K562 (cell line): ENCODE measurements around the gene SLC35E1. TPM values are rescaled to one million over a fixed set of nuclear protein-coding genes. Genes with fewer than 3 reads are reported as not detected.

Experiments
- BCOR ChIP-seq: fragments of 450-650 bp; IDR thresholded peaks from 2 replicates; pipeline ENCODE4 v1.6.1; 2016
- CREB1 ChIP-seq, 2 experiments: sonication (generic) in 1 of 2; formaldehyde crosslinking in 1 of 2; IDR thresholded peaks; 2 replicates each; pipeline versions ENCODE4 v1.6.1 to v1.8.0; 2012 to 2022; ENCODE audit warnings: inconsistent platforms in 1 of 2, mild to moderate bottlenecking in 1 of 2, missing genetic modification reagents in 1 of 2, moderate library complexity in 1 of 2
- KDM4B ChIP-seq, 2 experiments: fragments of 450-650 bp in 1 of 2; sonication (generic) in 1 of 2; IDR thresholded peaks; 2 replicates each; pipeline ENCODE4 v1.6.1; 2016 to 2017; ENCODE audit warnings: borderline replicate concordance in 2 of 2, antibody characterized with exemption in 1 of 2, low read depth in 1 of 2, mild to moderate bottlenecking in 1 of 2
- MCM7 ChIP-seq, 2 experiments: fragments of 450-650 bp; IDR thresholded peaks; 2 replicates each; pipeline ENCODE4 v1.6.1; 2016 to 2018
- MTA2 ChIP-seq: fragments of 450-650 bp; IDR thresholded peaks from 2 replicates; pipeline ENCODE4 v1.6.1; 2016; ENCODE audit warnings: low read depth
- MYBL2 ChIP-seq, 2 experiments: fragments of 450-650 bp in 1 of 2; sonication (generic) in 1 of 2; formaldehyde crosslinking in 1 of 2; IDR thresholded peaks; 2 replicates each; pipeline versions ENCODE4 v1.6.1 to v1.8.1; 2017 to 2022; ENCODE audit warnings: borderline replicate concordance in 1 of 2, inconsistent platforms in 1 of 2, low read depth in 1 of 2, mild to moderate bottlenecking in 1 of 2, missing genetic modification reagents in 1 of 2, moderate library complexity in 1 of 2
- PHB2 ChIP-seq: fragments of 450-650 bp; IDR thresholded peaks from 2 replicates; pipeline ENCODE4 v1.6.1; 2017; ENCODE audit warnings: low read depth
- POLR2B ChIP-seq: fragments of 450-650 bp; IDR thresholded peaks from 2 replicates; pipeline ENCODE4 v1.6.1; 2018; ENCODE audit warnings: low read depth; ENCODE audit not compliant: partially characterized antibody
- POLR2H ChIP-seq: IDR thresholded peaks from 2 replicates; pipeline ENCODE4 v1.6.1; 2016; ENCODE audit warnings: missing genetic modification characterization, low read depth, mild to moderate bottlenecking, control low read depth, missing compliant biosample characterization, moderate library complexity
- RB1 ChIP-seq: fragments of 450-650 bp; IDR thresholded peaks from 2 replicates; pipeline ENCODE4 v1.6.1; 2017; ENCODE audit warnings: low read depth, mild to moderate bottlenecking
- SIX5 ChIP-seq, 2 experiments: IDR thresholded peaks; 2 replicates each; pipeline ENCODE4 v1.6.1; 2011; ENCODE audit warnings: low read length in 2 of 2, borderline replicate concordance in 1 of 2, low read depth in 1 of 2, mild to moderate bottlenecking in 1 of 2, moderate library complexity in 1 of 2; ENCODE audit not compliant: insufficient read depth in 1 of 2
- SP1 ChIP-seq: sonication (generic); formaldehyde crosslinking; IDR thresholded peaks from 2 replicates; pipeline ENCODE4 v1.8.1; 2022; ENCODE audit warnings: mild to moderate bottlenecking, missing genetic modification reagents
- SUPT5H ChIP-seq: fragments of 450-650 bp; IDR thresholded peaks from 2 replicates; pipeline ENCODE4 v1.6.1; 2016
- TCF3 ChIP-seq: sonication (generic); formaldehyde crosslinking; IDR thresholded peaks from 2 replicates; pipeline ENCODE4 v1.4.0; 2020; ENCODE audit warnings: mild to moderate bottlenecking, missing genetic modification reagents
- polyA plus RNA-seq, 8 experiments: library from polyadenylated mRNA; depleted of rRNA in 4 of 8; stranded (reverse) in 5 of 8; unstranded in 3 of 8; fragments of >200 nt; fragmentation: Nextera tagmentation in 2 of 8; fragmentation: Illumina TruSeq in 1 of 8; extraction: Ambion mirVana in 2 of 8; extraction: Trizol in 1 of 8; gene quantifications; 2 replicates each; pipeline versions ENCODE4 v1.2.1 to v1.2.3, GENCODE V29; 2011 to 2014; ENCODE audit warnings: inconsistent platforms in 1 of 8, missing spikeins in 1 of 8
- total RNA-seq, 7 experiments: library from RNA; depleted of rRNA in 6 of 7; stranded (reverse); fragments of >200 nt in 6 of 7; fragmentation: Illumina TruSeq in 2 of 7; extraction: Trizol in 2 of 7; gene quantifications; 2 replicates each; pipeline versions ENCODE4 v1.2.1 to v1.2.3, GENCODE V29; 2011 to 2021; ENCODE audit warnings: low replicate concordance in 1 of 7
- TF ChIP-seq, protein P1 (sequence below): fragments of 450-650 bp; IDR thresholded peaks from 2 replicates; pipeline ENCODE4 v1.6.1; 2014; ENCODE audit warnings: low read depth, mild to moderate bottlenecking, moderate library complexity, borderline replicate concordance
- TF ChIP-seq, protein P2 (sequence below): fragments of 450-650 bp; formaldehyde crosslinking; IDR thresholded peaks from 2 replicates; pipeline ENCODE4 v1.4.0; 2020; ENCODE audit warnings: mild to moderate bottlenecking, moderate library complexity
- TF ChIP-seq, protein P3 (sequence below): fragments of 250-450 bp; sonication (Bioruptor Pico); IDR thresholded peaks from 2 replicates; pipeline ENCODE4 v1.4.0; 2020; ENCODE audit warnings: mild to moderate bottlenecking, moderate library complexity, borderline replicate concordance
- TF ChIP-seq, protein P4 (sequence below): fragments of 450-650 bp; IDR thresholded peaks from 2 replicates; pipeline ENCODE4 v1.6.1; 2016; ENCODE audit warnings: borderline replicate concordance

SLC35E1 gene
- total and polyA plus RNA-seq, 9 of the 15 experiments (the other 6 are each of a cell fraction or from before 2014, with no cell fraction given): 15.0 to 40.1 (median 25.7) TPM

DNA sequence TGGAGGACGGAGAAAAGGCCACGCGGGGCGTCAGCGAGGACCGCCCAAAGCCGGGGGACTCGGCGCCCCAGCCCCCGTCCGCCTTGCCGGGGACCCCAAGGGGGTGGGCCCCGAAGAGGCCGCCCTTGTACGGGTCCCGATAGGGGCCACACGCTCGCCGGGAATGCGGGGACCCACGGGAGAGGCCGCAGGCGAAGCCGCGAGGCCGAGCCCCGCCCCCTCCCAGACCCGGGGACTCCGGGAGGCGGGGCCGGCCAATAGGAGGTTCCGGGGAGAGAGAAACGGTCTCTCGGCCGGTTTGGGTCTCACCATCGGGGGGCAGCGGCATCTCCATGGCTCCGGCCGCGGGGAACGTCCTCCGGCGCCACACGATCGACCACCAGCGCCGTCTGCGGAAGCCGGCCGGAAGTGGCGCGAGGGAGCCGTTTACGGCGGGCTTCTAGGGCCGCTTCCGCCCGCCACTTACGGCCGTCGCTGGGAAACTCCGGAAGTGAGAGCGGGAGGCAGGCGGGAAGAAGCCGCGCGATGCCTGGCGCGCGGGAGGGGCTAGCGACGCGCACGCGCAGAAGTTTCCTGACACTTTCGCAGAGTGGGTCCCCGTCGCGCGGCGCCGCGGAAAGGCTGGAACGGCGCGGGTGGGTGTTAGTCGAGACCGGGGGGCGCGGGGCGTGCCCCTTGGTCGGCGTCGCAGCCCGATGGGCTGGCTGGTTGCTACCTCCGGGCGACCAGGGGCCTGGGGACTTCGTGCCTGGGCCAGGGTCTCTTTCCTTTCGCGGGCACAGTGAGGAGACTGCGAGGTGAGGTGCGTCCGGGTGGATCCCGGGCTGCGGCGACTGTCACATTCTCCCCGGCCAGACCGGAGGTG lies 29.9 kb downstream of the SLC35E1 start, which contains the start of gene CHERP (continued):
- TF ChIP-seq PHB2 (no peak), SUPT5H (peak; percentile 93), RB1 (peak; percentile 51), KDM4B (IDR thresholded peaks at IDR 0.05; ENCODE audit: borderline replicate concordance in 2 of 2, low read depth in 1 of 2) (no peak), TCF3 (no peak), SP1 (CRISPR knock-in tag) (peak; percentile 64), MYBL2 (IDR thresholded peaks at IDR 0.05; ENCODE audit: low read depth) (no peak), MYBL2 (CRISPR knock-in tag; IDR thresholded peaks at IDR 0.05; ENCODE audit: borderline replicate concordance) (no peak), CREB1 (IDR thresholded peaks at IDR 0.05) (peak; percentile 54), CREB1 (CRISPR knock-in tag; IDR thresholded peaks at IDR 0.05) (0 out of 2 replicates have a peak, but pooled peaks have one; percentile 60), BCOR (no peak), POLR2H (peak; percentile 64), POLR2B (peak; percentile 93), SIX5 (IDR thresholded peaks at IDR 0.05; ENCODE audit: borderline replicate concordance in 1 of 2, insufficient read depth in 1 of 2, low read depth in 1 of 2, low read length in 2 of 2) (no peak; a peak in 1 of 4 replicates), MTA2 (no peak), MCM7 (IDR thresholded peaks at IDR 0.05) (no peak)
- TF ChIP-seq, protein P1, sequence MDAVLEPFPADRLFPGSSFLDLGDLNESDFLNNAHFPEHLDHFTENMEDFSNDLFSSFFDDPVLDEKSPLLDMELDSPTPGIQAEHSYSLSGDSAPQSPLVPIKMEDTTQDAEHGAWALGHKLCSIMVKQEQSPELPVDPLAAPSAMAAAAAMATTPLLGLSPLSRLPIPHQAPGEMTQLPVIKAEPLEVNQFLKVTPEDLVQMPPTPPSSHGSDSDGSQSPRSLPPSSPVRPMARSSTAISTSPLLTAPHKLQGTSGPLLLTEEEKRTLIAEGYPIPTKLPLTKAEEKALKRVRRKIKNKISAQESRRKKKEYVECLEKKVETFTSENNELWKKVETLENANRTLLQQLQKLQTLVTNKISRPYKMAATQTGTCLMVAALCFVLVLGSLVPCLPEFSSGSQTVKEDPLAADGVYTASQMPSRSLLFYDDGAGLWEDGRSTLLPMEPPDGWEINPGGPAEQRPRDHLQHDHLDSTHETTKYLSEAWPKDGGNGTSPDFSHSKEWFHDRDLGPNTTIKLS: peak; percentile 43; the same call in 1 of the 2 replicates
- TF ChIP-seq, protein P2, sequence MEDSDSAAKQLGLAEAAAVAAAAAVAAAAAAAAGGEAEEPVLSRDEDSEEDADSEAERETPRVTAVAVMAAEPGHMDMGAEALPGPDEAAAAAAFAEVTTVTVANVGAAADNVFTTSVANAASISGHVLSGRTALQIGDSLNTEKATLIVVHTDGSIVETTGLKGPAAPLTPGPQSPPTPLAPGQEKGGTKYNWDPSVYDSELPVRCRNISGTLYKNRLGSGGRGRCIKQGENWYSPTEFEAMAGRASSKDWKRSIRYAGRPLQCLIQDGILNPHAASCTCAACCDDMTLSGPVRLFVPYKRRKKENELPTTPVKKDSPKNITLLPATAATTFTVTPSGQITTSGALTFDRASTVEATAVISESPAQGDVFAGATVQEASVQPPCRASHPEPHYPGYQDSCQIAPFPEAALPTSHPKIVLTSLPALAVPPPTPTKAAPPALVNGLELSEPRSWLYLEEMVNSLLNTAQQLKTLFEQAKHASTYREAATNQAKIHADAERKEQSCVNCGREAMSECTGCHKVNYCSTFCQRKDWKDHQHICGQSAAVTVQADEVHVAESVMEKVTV (CRISPR knock-in tag): no peak
- TF ChIP-seq, protein P3, sequence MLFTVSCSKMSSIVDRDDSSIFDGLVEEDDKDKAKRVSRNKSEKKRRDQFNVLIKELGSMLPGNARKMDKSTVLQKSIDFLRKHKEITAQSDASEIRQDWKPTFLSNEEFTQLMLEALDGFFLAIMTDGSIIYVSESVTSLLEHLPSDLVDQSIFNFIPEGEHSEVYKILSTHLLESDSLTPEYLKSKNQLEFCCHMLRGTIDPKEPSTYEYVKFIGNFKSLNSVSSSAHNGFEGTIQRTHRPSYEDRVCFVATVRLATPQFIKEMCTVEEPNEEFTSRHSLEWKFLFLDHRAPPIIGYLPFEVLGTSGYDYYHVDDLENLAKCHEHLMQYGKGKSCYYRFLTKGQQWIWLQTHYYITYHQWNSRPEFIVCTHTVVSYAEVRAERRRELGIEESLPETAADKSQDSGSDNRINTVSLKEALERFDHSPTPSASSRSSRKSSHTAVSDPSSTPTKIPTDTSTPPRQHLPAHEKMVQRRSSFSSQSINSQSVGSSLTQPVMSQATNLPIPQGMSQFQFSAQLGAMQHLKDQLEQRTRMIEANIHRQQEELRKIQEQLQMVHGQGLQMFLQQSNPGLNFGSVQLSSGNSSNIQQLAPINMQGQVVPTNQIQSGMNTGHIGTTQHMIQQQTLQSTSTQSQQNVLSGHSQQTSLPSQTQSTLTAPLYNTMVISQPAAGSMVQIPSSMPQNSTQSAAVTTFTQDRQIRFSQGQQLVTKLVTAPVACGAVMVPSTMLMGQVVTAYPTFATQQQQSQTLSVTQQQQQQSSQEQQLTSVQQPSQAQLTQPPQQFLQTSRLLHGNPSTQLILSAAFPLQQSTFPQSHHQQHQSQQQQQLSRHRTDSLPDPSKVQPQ (CRISPR knock-in tag): no peak
- TF ChIP-seq, protein P4, sequence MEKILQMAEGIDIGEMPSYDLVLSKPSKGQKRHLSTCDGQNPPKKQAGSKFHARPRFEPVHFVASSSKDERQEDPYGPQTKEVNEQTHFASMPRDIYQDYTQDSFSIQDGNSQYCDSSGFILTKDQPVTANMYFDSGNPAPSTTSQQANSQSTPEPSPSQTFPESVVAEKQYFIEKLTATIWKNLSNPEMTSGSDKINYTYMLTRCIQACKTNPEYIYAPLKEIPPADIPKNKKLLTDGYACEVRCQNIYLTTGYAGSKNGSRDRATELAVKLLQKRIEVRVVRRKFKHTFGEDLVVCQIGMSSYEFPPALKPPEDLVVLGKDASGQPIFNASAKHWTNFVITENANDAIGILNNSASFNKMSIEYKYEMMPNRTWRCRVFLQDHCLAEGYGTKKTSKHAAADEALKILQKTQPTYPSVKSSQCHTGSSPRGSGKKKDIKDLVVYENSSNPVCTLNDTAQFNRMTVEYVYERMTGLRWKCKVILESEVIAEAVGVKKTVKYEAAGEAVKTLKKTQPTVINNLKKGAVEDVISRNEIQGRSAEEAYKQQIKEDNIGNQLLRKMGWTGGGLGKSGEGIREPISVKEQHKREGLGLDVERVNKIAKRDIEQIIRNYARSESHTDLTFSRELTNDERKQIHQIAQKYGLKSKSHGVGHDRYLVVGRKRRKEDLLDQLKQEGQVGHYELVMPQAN: peak; percentile 71
